GM04504 (cell line): ENCODE results near the gene NFE2L1.

Experiments used
- DNase-seq: peaks from one replicate; pipeline ENCODE4 v3.0.0-alpha.2; 2012; ENCODE audit warnings: low read depth

Gene NFE2L1

GRCh38 chr17:48110761-48111160, 62.6 kb downstream of the NFE2L1 start:
- no peak for DNase-seq
